T47D (cell line): ENCODE data around the gene STAG1.

ENCODE experiments used
- DNase-seq, 2 experiments: peaks; one replicate each; pipeline versions ENCODE4 v3.0.0 to v3.0.0-alpha.2; 2011 to 2012; ENCODE audit warnings: low read depth in 1 of 2, low spot score in 1 of 2
- JUND ChIP-seq: IDR thresholded peaks from 2 replicates; pipeline ENCODE4 v1.6.1; 2012; ENCODE audit warnings: low read depth
- in situ Hi-C: cut with HindIII; loops from 2 replicates; pipeline ENCODE4 v1.10.0; 2016; ENCODE audit warnings: low sequenced_read_pairs, low pct_unique_long_range_greater_than_20kb

Gene STAG1

GRCh38 chr3:136463170-136463569 is 289.0 kb downstream of the STAG1 start:
- in situ Hi-C loops, result no loop called here
- no peak for TF ChIP-seq JUND

DNA sequence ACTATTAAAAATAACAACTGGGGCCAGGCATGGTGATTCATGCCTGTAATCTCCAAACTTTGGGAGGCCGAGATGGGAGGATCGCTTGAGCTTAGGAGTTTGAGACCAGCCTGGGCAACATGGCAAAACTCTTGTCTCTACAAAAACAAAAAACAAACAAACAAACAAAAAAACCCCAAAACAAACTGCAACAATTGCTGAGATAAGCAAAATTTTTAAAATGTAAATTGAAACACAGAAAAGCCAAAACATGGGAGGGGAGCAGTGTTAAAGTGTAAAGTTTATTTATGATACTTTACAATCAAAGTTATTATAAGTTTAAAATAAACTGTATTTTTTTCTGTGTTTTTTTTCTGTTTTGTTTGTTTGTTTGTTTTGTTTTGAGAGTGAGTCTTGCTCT is 294.4 kb downstream of the STAG1 start:
- in situ Hi-C loops, result no loop called here
- TF ChIP-seq JUND, result no peak
- no peak for DNase-seq

More at GRCh38 chr3:136463170-136463569, 289.0 kb downstream of the STAG1 start:
- DNase-seq, result no peak

DNA sequence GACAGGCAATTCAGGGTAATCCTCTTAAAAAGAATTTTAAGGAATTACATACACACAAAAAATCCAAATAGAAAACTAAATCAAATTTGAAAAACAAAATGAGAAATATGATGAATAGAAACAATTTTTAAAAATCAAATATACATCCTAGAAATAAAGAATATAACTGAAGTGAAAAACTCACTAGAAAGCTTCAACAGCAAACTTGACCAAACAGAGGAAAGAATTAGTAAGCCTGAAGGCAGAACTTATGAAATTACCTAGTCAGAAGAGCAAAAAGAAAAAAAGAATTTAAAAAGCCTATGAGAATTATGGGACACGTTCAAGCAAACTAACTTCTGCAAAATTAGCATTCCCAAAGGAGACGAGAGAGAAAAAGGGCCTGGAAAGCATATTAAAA is 296.0 kb downstream of the STAG1 start:
- TF ChIP-seq JUND, result no peak
- no peak for DNase-seq
- in situ Hi-C loops, result no loop called here

GRCh38 chr3:136444581-136444980 is 307.6 kb downstream of the STAG1 start:
- TF ChIP-seq JUND, result no peak

GRCh38 chr3:136437043-136437442 is 315.1 kb downstream of the STAG1 start:
- no peak for DNase-seq
- in situ Hi-C loops, result no loop called here
- TF ChIP-seq JUND, result no peak

More at GRCh38 chr3:136444581-136444980, 307.6 kb downstream of the STAG1 start:
- no peak for DNase-seq
- in situ Hi-C loops, result no loop called here

- in situ Hi-C loops, result no loop called here
- no peak for TF ChIP-seq JUND
- no peak for DNase-seq
These were observed 317.7 kb downstream of the STAG1 start for GRCh38 chr3:136434429-136434828.

DNA sequence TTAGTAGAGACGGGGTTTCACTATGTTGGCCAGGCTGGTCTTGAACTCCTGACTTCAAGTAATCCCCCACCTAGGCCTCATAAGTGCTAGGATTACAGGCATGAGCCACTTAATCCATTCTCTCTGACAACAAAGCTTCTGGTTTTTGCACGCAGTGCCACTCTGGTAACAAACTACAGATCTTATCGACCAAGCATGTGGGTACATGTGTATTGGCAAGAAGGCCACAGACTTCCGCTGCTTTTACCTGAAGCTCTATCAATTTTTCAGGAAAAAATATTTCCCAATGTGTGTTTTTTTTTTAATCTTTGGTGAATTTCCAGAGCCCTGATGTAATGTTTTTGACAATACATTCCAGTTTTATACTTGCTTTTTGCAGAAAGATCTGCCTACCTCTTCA is 319.5 kb downstream of the STAG1 start:
- in situ Hi-C loops, result no loop called here
- no peak for TF ChIP-seq JUND
- DNase-seq, result no peak

- no peak for TF ChIP-seq JUND
- no peak for DNase-seq
- in situ Hi-C loops, result no loop called here
These were observed 324.0 kb downstream of the STAG1 start for GRCh38 chr3:136428167-136428566.

DNA sequence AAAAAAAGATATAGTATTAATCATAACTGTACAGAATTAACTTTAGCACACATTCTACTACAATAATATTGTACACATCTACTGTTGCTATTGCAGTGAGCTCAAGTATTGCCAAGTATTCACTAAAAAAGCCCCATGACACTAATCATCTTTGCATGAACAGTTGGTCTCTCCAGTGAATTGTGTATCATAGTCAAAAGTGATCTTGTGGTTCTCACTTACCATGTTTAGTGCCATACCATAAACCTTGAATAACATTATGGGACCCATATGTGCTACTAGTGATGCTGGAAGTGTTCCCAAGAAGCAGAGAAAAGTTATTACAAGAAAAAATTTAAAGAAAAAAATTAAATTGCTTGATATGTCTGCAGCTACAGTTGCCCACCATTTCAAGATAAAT is 324.9 kb downstream of the STAG1 start:
- in situ Hi-C loops, result no loop called here
- no peak for DNase-seq
- TF ChIP-seq JUND, result no peak

GRCh38 chr3:136414476-136414875 is 337.7 kb downstream of the STAG1 start:
- DNase-seq, result no peak
- TF ChIP-seq JUND, result no peak
- in situ Hi-C loops, result no loop called here

DNA sequence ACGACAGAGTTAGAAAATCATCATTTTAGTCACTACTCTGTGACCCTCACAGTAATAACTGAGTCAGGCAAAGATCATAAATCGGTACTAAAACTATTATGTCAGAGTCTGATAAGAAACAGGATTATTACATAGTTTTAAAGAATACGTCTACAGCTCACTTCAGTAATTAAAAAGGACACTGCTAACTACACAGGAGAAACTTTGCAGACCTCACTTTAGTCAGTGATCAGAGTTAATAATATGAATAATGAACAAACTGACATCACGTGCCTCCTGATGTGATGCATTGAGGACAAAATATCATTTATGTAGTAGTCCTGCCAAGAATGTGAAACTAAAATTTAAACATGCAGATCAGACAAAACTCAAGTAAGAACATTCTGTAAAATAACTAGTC is 339.9 kb downstream of the STAG1 start:
- DNase-seq, result no peak
- in situ Hi-C loops, result no loop called here
- no peak for TF ChIP-seq JUND

DNA sequence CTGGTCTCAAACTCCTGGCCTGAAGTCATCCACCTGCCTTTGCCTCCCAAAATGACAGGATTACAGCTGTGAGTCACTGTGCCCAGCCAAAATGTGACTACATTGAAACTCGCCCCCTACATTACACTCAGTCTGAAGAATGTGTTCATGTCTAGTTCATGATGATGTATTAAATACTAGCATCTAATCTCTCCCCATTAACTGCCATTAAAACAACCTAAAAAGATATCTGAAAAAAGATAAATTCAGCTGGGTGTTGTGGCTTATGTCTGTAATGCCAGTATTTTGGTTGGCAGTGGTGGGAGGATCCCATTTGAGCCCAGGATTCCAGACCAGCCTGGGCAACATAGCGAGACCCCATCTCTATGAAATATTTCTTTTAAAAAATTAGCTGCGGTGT is 342.6 kb downstream of the STAG1 start:
- no peak for DNase-seq
- in situ Hi-C loops, result no loop called here
- TF ChIP-seq JUND, result no peak

DNA sequence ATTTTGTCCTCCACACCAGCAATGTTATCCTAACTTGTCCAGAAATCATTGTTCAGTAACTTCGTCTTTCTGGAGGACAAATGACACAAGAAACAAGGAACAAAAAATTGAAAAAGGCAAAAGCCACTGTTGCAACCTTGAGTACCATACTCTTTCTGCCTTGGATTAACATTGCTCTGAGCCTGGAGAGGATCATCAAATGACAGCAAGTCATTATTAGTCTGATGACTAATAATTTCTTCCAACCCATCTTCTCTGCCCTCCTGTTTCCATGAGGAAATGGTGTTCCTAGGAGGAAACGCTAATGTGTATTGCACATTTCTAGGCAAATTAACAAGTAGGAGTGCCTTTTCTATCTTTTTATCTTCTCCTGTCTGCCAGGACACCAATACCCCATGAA is 348.1 kb downstream of the STAG1 start:
- in situ Hi-C loops, result no loop called here
- DNase-seq, result no peak
- no peak for TF ChIP-seq JUND

- no peak for TF ChIP-seq JUND
- in situ Hi-C loops, result no loop called here
- DNase-seq, result no peak
These were observed 355.3 kb downstream of the STAG1 start for GRCh38 chr3:136396916-136397315.
